ENCODE measurements around the gene PYGB. TPM values are rescaled to one million over a fixed set of nuclear protein-coding genes. Genes with fewer than 3 reads are reported as not detected.

Gene PYGB
- total RNA-seq, 1 experiment from 2014 or later, result 216 TPM

DNA sequence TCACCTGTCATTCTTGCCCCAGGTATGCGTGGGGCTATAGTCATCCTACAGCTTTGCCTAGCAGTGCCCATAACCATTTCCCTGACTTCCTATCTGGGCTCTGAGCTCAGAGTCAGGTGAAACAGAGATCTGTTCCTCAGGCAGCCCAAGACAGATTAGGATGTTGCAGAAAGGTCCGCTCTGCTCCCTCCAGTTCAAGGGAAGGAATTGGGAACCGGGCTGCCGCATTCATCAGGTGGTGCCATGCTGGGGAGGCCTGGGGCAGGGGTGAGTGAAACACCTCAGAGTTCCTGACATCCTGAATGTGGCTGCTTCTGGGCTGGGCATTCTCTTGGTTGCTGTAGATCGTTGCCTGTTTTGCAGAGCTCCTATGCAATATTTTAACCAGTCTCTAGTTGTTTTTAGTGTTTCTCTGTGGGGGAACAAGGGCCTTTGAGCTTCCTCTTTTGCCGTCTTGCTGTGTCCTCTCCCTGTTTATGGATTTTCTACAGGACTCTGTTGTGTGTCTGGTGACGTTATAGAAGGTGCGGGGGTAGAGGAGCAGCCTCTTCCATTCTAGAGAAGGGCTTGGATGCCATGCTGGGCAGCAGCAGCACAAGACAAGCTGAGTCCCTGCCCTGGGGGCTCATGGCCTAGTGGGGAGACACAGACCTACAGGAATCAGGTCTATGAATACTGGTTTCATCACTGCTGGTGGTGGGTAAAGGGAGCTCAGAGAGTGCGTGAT, 43.2 kb upstream of the PYGB start:
- ChIA-PET POLR2A (ENCODE audit: unreplicated experiment) (no interaction called here), CTCF (no interaction called here)
- no peak overlapping the region for H3K9ac ChIP-seq (ENCODE audit: low read length)
- H3K36me3 ChIP-seq (ENCODE audit: low read depth, low read length), result peaks cover 7% of the 10 kb centered on the region; the same call in 1 of the 2 replicates
- intact Hi-C loops (cut with micrococcal nuclease), result no loop called here
- no peaks in the 10 kb centered on the region for H3K27me3 ChIP-seq (ENCODE audit: low read length)
- H4K20me1 ChIP-seq (ENCODE audit: low read length), result no peaks in the 10 kb centered on the region
- H3K4me3 ChIP-seq (ENCODE audit: low read length), result no peak overlapping the region
- BruUV-seq (replicated peaks), result no TSS peak
- no peak overlapping the region for H3K27ac ChIP-seq (ENCODE audit: low read length)
- no peaks in the 10 kb centered on the region for H3K9me3 ChIP-seq (ENCODE audit: low read length)
- no peaks in the 10 kb centered on the region for H3F3A ChIP-seq (ENCODE audit: low read length, unreplicated experiment)
- DNase-seq, result no peak
- no peaks in the 10 kb centered on the region for H3K9me2 ChIP-seq (replicated peaks; ENCODE audit: low read length)
- peaks cover 84% of the 10 kb centered on the region for H3K79me2 ChIP-seq (ENCODE audit: low read length)
- no peak overlapping the region for H2AFZ ChIP-seq (ENCODE audit: low read length)
- H3K4me1 ChIP-seq (ENCODE audit: insufficient read depth, low read length), result peaks cover 8% of the 10 kb centered on the region; the same call in 1 of the 2 replicates
- no peak for ATAC-seq
- H3K4me2 ChIP-seq (ENCODE audit: low read length), result no peak overlapping the region
- TF ChIP-seq EZH2phosphoT487 (IDR thresholded peaks at IDR 0.05; ENCODE audit: borderline replicate concordance, low read length), result no peak

GRCh38 chr20:25205277-25206062, 42.4 kb upstream of the PYGB start:
- Histone ChIP-seq H3F3A (ENCODE audit: low read length, unreplicated experiment) (no peaks in the 10 kb centered on the region), H3K4me3 (ENCODE audit: low read length) (no peak overlapping the region), H3K4me1 (ENCODE audit: insufficient read depth, low read length) (0 out of 2 replicates have a peak, but pooled peaks cover under 1% of the 10 kb centered on the region), H2AFZ (ENCODE audit: low read length) (no peak overlapping the region), H3K9me2 (replicated peaks; ENCODE audit: low read length) (no peaks in the 10 kb centered on the region), H3K27ac (ENCODE audit: low read length) (no peak overlapping the region), H3K36me3 (ENCODE audit: low read depth, low read length) (peaks cover 12% of the 10 kb centered on the region; the same call in 1 of the 2 replicates), H3K9ac (ENCODE audit: low read length) (no peak overlapping the region), H3K27me3 (ENCODE audit: low read length) (no peaks in the 10 kb centered on the region), H3K79me2 (ENCODE audit: low read length) (peaks cover 76% of the 10 kb centered on the region), H4K20me1 (ENCODE audit: low read length) (no peaks in the 10 kb centered on the region), H3K4me2 (ENCODE audit: low read length) (no peak overlapping the region), H3K9me3 (ENCODE audit: low read length) (no peaks in the 10 kb centered on the region)
- BruUV-seq (replicated peaks), result no TSS peak
- DNase-seq (no peak), ATAC-seq (no peak; the same call in 1 of the 2 replicates)
- ChIA-PET POLR2A (ENCODE audit: unreplicated experiment) (no interaction called here), CTCF (no interaction called here)
- no peak for TF ChIP-seq EZH2 (IDR thresholded peaks at IDR 0.05; ENCODE audit: low read length, unreplicated experiment)
- no peak for TF ChIP-seq EZH2phosphoT487 (IDR thresholded peaks at IDR 0.05; ENCODE audit: borderline replicate concordance, low read length)
- TF ChIP-seq, protein P1, sequence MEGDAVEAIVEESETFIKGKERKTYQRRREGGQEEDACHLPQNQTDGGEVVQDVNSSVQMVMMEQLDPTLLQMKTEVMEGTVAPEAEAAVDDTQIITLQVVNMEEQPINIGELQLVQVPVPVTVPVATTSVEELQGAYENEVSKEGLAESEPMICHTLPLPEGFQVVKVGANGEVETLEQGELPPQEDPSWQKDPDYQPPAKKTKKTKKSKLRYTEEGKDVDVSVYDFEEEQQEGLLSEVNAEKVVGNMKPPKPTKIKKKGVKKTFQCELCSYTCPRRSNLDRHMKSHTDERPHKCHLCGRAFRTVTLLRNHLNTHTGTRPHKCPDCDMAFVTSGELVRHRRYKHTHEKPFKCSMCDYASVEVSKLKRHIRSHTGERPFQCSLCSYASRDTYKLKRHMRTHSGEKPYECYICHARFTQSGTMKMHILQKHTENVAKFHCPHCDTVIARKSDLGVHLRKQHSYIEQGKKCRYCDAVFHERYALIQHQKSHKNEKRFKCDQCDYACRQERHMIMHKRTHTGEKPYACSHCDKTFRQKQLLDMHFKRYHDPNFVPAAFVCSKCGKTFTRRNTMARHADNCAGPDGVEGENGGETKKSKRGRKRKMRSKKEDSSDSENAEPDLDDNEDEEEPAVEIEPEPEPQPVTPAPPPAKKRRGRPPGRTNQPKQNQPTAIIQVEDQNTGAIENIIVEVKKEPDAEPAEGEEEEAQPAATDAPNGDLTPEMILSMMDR (conservative IDR thresholded peaks at IDR 0.05; ENCODE audit: low read depth, low read length), result no peak
- intact Hi-C loops (cut with micrococcal nuclease), result no loop called here

GRCh38 chr20:25206063-25206403, 41.9 kb upstream of the PYGB start:
- POLR2A ChIA-PET (ENCODE audit: unreplicated experiment), result no interaction called here

More at GRCh38 chr20:25206063-25206403, 41.9 kb upstream of the PYGB start:
- H3K27ac ChIP-seq (ENCODE audit: low read length), result no peak overlapping the region
- DNase-seq (no peak), ATAC-seq (no peak)
- no peaks in the 10 kb centered on the region for H3K27me3 ChIP-seq (ENCODE audit: low read length)
- CTCF ChIA-PET, result no interaction called here
- BruUV-seq (replicated peaks), result no TSS peak
- no peaks in the 10 kb centered on the region for H3F3A ChIP-seq (ENCODE audit: low read length, unreplicated experiment)
- H3K9ac ChIP-seq (ENCODE audit: low read length), result no peak overlapping the region
- H3K4me2 ChIP-seq (ENCODE audit: low read length), result no peak overlapping the region
- no peaks in the 10 kb centered on the region for H3K4me1 ChIP-seq (ENCODE audit: insufficient read depth, low read length)
- no peaks in the 10 kb centered on the region for H3K9me2 ChIP-seq (replicated peaks; ENCODE audit: low read length)
- TF ChIP-seq EZH2 (IDR thresholded peaks at IDR 0.05; ENCODE audit: low read length, unreplicated experiment), result no peak
- TF ChIP-seq, protein P1 (conservative IDR thresholded peaks at IDR 0.05; ENCODE audit: low read depth, low read length), result no peak
- no peak for TF ChIP-seq EZH2phosphoT487 (IDR thresholded peaks at IDR 0.05; ENCODE audit: borderline replicate concordance, low read length)
- no peaks in the 10 kb centered on the region for H3K9me3 ChIP-seq (ENCODE audit: low read length)
- intact Hi-C loops (cut with micrococcal nuclease), result no loop called here
- peaks cover 12% of the 10 kb centered on the region; the same call in 1 of the 2 replicates for H3K36me3 ChIP-seq (ENCODE audit: low read depth, low read length)
- H2AFZ ChIP-seq (ENCODE audit: low read length), result no peak overlapping the region
- H3K79me2 ChIP-seq (ENCODE audit: low read length), result peaks cover 71% of the 10 kb centered on the region
- no peak overlapping the region for H3K4me3 ChIP-seq (ENCODE audit: low read length)
- H4K20me1 ChIP-seq (ENCODE audit: low read length), result no peaks in the 10 kb centered on the region

Measured in PC-3 (cell line).